HEK293T (cell line): Measurements from ENCODE around the gene NOS3.
A peak's percentile ranks its signal among the peaks of the same experiment; 100 is the strongest.

Experiments used
- CTCF ChIA-PET: fragments of 350-600 bp; formaldehyde crosslinking; extraction: SDS; loops from one replicate; lab custom pipeline; 2021; ENCODE audit warnings: antibody characterized with exemption, inconsistent platforms; lab: Yijun Ruan, JAX
- POLR2A ChIA-PET: fragments of 350-600 bp; formaldehyde crosslinking; extraction: SDS; loops from one replicate; lab custom pipeline; 2020; ENCODE audit warnings: antibody characterized with exemption, inconsistent platforms; lab: Yijun Ruan, JAX
- DNase-seq: peaks from one replicate; pipeline ENCODE4 v3.0.0; 2012; ENCODE audit warnings: mixed read lengths; ENCODE audit errors: extremely low spot score
- ARNT ChIP-seq: fragments of 450-650 bp; IDR thresholded peaks from 2 replicates; pipeline ENCODE4 v1.6.1; 2017; ENCODE audit warnings: mild to moderate bottlenecking
- BHLHE40 ChIP-seq: fragments of 450-650 bp; IDR thresholded peaks from 2 replicates; pipeline ENCODE4 v1.6.1; 2016; ENCODE audit warnings: mild to moderate bottlenecking, moderate library complexity, borderline replicate concordance
- CTBP1 ChIP-seq: fragments of 450-650 bp; IDR thresholded peaks from 2 replicates; pipeline ENCODE4 v1.6.1; 2016; ENCODE audit warnings: borderline replicate concordance
- ELF4 ChIP-seq: fragments of 450-650 bp; IDR thresholded peaks from 2 replicates; pipeline ENCODE4 v1.6.1; 2017; ENCODE audit warnings: antibody characterized with exemption
- FOXA1 ChIP-seq: fragments of 450-650 bp; IDR thresholded peaks from 2 replicates; pipeline ENCODE4 v1.6.1; 2016; ENCODE audit warnings: mild to moderate bottlenecking
- FOXK2 ChIP-seq: fragments of 450-650 bp; IDR thresholded peaks from 2 replicates; pipeline ENCODE4 v1.6.1; 2016; ENCODE audit warnings: mild to moderate bottlenecking
- FOXM1 ChIP-seq: fragments of 450-650 bp; IDR thresholded peaks from 2 replicates; pipeline ENCODE4 v1.6.1; 2017; ENCODE audit warnings: mild to moderate bottlenecking, borderline replicate concordance
- HDGF ChIP-seq: fragments of 450-650 bp; IDR thresholded peaks from 2 replicates; pipeline ENCODE4 v1.6.1; 2017; ENCODE audit warnings: antibody characterized with exemption, borderline replicate concordance
- L3MBTL2 ChIP-seq: fragments of 450-650 bp; conservative IDR thresholded peaks from 2 replicates; pipeline ENCODE4 v1.6.1; 2016; ENCODE audit warnings: mild to moderate bottlenecking
- LEF1 ChIP-seq: fragments of 450-650 bp; IDR thresholded peaks from 2 replicates; pipeline ENCODE4 v1.6.1; 2017; ENCODE audit warnings: mild to moderate bottlenecking, borderline replicate concordance
- NFRKB ChIP-seq: fragments of 450-650 bp; IDR thresholded peaks from 2 replicates; pipeline ENCODE4 v1.6.1; 2016; ENCODE audit warnings: mild to moderate bottlenecking, moderate library complexity
- SP1 ChIP-seq: fragments of 450-650 bp; IDR thresholded peaks from 2 replicates; pipeline ENCODE4 v1.6.1; 2017
- SUZ12 ChIP-seq: fragments of 450-650 bp; IDR thresholded peaks from 2 replicates; pipeline ENCODE4 v1.6.1; 2016; ENCODE audit warnings: mild to moderate bottlenecking
- TARDBP ChIP-seq: fragments of 450-650 bp; IDR thresholded peaks from 2 replicates; pipeline ENCODE4 v1.6.1; 2016
- ZNF384 ChIP-seq: fragments of 450-650 bp; IDR thresholded peaks from 2 replicates; pipeline ENCODE4 v1.6.1; 2016
- TF ChIP-seq, protein P1 (sequence below): fragments of 450-650 bp; IDR thresholded peaks from 2 replicates; pipeline ENCODE4 v1.6.1; 2016

Gene NOS3

GRCh38 chr7:151059367-151060112 lies 68.7 kb downstream of the NOS3 start, which contains the start of gene SLC4A2:
TSS of gene SLC4A2 (plus strand) at chr7:151059589. CDS start at chr7:151061988, 2,399 bp downstream.
- TF ChIP-seq BHLHE40, result no peak
- TF ChIP-seq ELF4, result no peak
- TF ChIP-seq NFRKB, result no peak
- no peak for TF ChIP-seq CTBP1
- TF ChIP-seq SUZ12, result no peak
- TF ChIP-seq ARNT, result no peak
- TF ChIP-seq FOXM1, result no peak; the same call in 1 of the 2 replicates
- TF ChIP-seq ZNF384, result no peak
- POLR2A ChIA-PET, result interaction anchor here (0.6 to 4.3 kb wide), 13 partner anchors 8 to 52 kb away, joined by 3 to 38 read pairs (median 8); partner anchors contain the start of genes ABCB8, AGAP3, FASTK and TMUB1
- CTCF ChIA-PET, result interaction anchor here (1.2 to 1.7 kb wide), 3 partner anchors 42 to 52 kb away, joined by 4 read pairs; no protein-coding TSS in a partner anchor
- peak; percentile 94 for DNase-seq

- TF ChIP-seq CTBP1, result no peak
- TF ChIP-seq SUZ12, result no peak
- TF ChIP-seq, protein P1, sequence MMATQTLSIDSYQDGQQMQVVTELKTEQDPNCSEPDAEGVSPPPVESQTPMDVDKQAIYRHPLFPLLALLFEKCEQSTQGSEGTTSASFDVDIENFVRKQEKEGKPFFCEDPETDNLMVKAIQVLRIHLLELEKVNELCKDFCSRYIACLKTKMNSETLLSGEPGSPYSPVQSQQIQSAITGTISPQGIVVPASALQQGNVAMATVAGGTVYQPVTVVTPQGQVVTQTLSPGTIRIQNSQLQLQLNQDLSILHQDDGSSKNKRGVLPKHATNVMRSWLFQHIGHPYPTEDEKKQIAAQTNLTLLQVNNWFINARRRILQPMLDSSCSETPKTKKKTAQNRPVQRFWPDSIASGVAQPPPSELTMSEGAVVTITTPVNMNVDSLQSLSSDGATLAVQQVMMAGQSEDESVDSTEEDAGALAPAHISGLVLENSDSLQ, result no peak
- TF ChIP-seq BHLHE40, result no peak
- no peak for TF ChIP-seq ARNT
- no peak for TF ChIP-seq TARDBP
- no peak for TF ChIP-seq FOXK2
- no peak for TF ChIP-seq SP1
- no peak for TF ChIP-seq HDGF
- TF ChIP-seq L3MBTL2, result no peak
- TF ChIP-seq ZNF384, result no peak
- no peak for TF ChIP-seq LEF1
- TF ChIP-seq FOXM1, result no peak
- no peak for TF ChIP-seq ELF4
- TF ChIP-seq FOXA1, result no peak
- no peak for TF ChIP-seq NFRKB
- DNase-seq, result no peak
- POLR2A ChIA-PET, result interaction anchor here (0.9 to 4.3 kb wide), 7 partner anchors 17 to 32 kb away, joined by 3 to 38 read pairs (median 8); partner anchors contain the start of genes ABCB8, AGAP3 and FASTK
- CTCF ChIA-PET, result interaction anchor here (1.2 to 1.7 kb wide), 2 partner anchors 42 to 52 kb away, joined by 4 read pairs; no protein-coding TSS in a partner anchor
These were observed 69.2 kb downstream of the NOS3 start for GRCh38 chr7:151060113-151060415.

DNA sequence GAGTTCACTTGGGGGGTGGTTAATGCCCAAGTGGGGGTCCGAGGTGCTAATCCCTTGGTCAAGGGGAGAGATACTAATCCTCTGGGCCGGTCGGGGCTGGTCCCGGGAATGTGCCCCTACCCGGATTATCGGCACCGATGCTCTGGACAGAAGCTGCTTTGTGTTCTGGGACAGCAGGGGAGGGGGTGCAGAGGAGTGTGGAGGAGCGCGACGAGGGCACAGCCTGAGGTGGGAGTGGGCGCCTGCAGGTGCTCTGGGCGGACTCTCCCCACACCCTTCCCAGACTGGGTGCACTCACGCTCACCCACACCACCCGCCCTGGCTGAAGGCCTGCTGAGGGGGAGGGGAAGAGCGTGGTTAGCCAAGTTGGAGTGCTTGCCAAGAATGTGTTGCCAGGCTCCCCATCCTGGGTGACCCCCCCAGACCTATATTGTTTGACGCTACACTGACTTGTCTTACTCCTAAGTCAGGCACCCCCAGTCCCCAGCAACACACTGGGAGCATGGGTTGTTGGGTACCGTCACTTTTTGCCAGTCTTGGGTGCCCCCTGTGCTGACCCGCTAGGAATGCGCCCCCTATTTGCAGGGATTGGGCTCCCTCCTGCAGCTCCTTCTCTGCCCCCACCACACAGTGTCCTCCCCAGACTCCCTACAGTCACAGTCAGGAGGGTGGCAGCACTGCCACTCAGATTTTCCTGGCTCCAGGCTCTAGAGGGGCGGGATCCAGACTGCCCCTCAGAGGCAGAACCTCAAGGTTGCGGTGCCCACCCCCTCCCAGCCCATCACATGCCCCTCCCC lies 69.8 kb downstream of the NOS3 start:
- DNase-seq, result no peak
- peak; percentile 84; the same call in 1 of the 2 replicates for TF ChIP-seq HDGF
- TF ChIP-seq L3MBTL2, result no peak
- TF ChIP-seq CTBP1, result no peak
- POLR2A ChIA-PET, result interaction anchor here (0.7 to 4.3 kb wide), 7 partner anchors 17 to 40 kb away, joined by 3 to 38 read pairs (median 8); partner anchors contain the start of genes ABCB8, AGAP3 and FASTK
- CTCF ChIA-PET, result interaction anchor here (1.2 to 1.7 kb wide), 2 partner anchors 43 to 51 kb away, joined by 4 read pairs; no protein-coding TSS in a partner anchor

DNA sequence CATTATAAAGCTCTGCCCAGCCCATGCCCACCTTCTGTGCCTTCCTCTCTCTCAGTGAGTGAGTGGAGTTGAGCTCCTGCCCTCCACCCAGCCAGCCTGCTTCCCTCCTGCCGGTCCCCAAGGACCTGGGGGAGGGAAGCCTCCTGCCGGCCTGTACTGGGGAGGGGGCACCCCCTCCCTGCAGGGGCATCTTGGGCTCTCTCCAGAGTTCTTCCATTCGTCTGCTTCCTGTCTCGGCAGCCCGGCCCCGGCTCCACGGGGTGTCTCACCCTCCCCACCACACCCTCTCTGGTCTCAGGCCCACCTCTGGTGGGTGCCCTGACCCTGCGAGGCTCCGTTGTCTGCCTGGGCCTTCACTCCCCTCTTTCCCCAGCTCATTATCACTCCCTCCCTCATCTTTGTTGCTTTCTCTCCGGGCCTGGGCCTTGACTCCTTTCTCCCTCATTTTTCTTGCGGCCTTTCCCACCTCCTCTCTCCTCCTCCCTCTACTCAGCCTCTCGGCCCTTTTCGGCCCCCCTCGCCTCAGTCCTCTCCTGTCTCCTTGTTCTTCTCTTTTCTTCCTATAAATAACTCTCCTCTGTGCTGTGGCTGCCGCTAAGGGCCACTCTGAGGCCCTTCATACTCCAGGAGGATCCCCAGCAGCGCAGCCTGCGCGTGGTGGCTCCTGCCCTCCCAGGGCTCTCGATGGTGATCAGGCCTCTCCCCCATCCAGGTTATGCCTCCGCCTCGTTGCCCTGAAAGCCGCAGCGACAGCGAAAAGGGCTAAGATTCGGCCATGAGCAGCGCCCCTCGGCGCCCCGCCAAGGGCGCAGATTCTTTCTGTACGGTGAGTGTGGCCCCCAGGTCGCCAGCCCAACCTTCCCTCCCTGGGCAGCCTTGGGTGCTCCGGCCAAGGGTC lies 70.6 kb downstream of the NOS3 start:
- no peak for DNase-seq
- TF ChIP-seq ELF4, result no peak
- CTCF ChIA-PET, result interaction anchor here (1.7 kb wide), 1 partner anchor 43 kb away, joined by 4 read pairs; no protein-coding TSS in a partner anchor
- POLR2A ChIA-PET, result interaction anchor here (0.7 to 4.3 kb wide), 6 partner anchors 16 to 41 kb away, joined by 3 to 38 read pairs (median 8); partner anchors contain the start of genes ABCB8, FASTK and TMUB1

- CTCF ChIA-PET, result no interaction called here
- POLR2A ChIA-PET, result interaction anchor here (1.5 to 1.9 kb wide), 2 partner anchors 19 to 21 kb away, joined by 5 to 8 read pairs; partner anchors contain the start of genes FASTK and TMUB1
- TF ChIP-seq SP1 (no peak), TARDBP (no peak)
- no peak for DNase-seq
These were observed 71.2 kb downstream of the NOS3 start for GRCh38 chr7:151062111-151062398.

DNA sequence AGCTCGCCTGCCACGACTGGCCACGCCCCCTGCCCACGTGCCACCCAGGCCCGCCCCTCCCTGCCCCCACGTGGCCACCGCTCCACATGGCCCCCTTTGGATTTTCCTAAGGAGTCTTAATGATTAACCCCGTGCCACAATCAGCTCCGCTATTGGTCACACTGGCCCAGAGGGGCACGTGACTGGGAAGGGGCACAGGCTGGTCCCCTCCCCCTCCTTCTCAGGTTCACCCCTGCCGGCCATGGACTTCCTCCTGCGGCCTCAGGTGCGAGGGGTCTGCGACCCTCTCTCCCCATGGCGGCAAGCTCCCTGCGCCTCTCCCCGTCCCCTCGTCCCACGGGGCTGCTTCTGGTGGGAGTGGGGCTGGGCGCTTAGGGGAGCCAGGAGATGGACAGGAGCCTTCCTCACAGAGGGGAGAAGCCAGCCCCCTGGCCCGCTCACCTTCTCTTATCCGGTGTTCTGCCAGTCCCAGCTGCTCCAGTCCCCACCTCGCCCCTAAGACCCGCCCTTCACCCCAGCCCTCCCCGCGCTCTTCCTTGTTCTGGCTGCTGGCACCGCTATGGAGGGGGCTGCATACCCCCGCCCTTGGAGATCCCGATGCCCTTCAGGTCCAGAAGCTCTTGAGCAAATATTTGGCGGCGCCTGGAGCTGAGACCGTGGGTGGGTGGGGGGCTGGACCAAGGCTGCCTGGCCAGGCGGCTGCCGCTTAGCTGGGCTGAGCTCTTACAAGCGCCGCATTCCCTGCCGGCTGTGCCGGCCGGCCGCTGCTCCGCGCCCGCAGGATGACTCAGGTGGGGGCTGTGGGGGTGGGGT lies 71.8 kb downstream of the NOS3 start:
- ChIA-PET POLR2A (interaction anchor here (0.9 to 1.9 kb wide), 5 partner anchors 10 to 33 kb away, joined by 3 to 8 read pairs (median 4); partner anchors contain the start of genes FASTK and TMUB1), CTCF (no interaction called here)
- DNase-seq, result peak; percentile 57
- TF ChIP-seq SP1, result no peak
- TF ChIP-seq L3MBTL2, result no peak
- TF ChIP-seq FOXM1, result no peak
- TF ChIP-seq BHLHE40, result no peak
- TF ChIP-seq NFRKB, result no peak
- no peak for TF ChIP-seq ZNF384
- TF ChIP-seq FOXA1, result no peak
- TF ChIP-seq LEF1, result no peak
- TF ChIP-seq HDGF, result no peak
- TF ChIP-seq TARDBP, result no peak
- no peak for TF ChIP-seq CTBP1
- TF ChIP-seq FOXK2, result no peak
- no peak for TF ChIP-seq ELF4
- no peak for TF ChIP-seq ARNT
- no peak for TF ChIP-seq SUZ12
- TF ChIP-seq, protein P1, result no peak
